Keratinocyte (primary cell): ENCODE data around the gene PCDH15.

Experiments used
- CTCF ChIP-seq, 3 experiments: IDR thresholded peaks in 1 of 3; conservative IDR thresholded peaks in 1 of 3; optimal IDR thresholded peaks in 1 of 3; 2 replicates in 2 of 3; 3 replicates in 1 of 3; pipeline versions ENCODE3 to v1.5.1; 2011; ENCODE audit warnings: low read length in 3 of 3, mild to moderate bottlenecking in 3 of 3, moderate library complexity in 2 of 3, control low read depth in 1 of 3, inconsistent platforms in 1 of 3; ENCODE audit not compliant: insufficient read depth in 2 of 3; ENCODE audit errors: extremely low read depth in 1 of 3
- EZH2 ChIP-seq: IDR thresholded peaks from one replicate; pipeline ENCODE4 v1.6.1; 2012; ENCODE audit warnings: inconsistent platforms, mild to moderate bottlenecking, low read length, moderate library complexity

GRCh38 chr10:54776622-54777021, 24.4 kb downstream of the PCDH15 start:
- TF ChIP-seq CTCF (optimal IDR thresholded peaks at IDR 0.05 in 1 of 3, IDR thresholded peaks at IDR 0.05 in 1 of 3, conservative IDR thresholded peaks at IDR 0.05 in 1 of 3; ENCODE audit: extremely low read depth in 1 of 3, insufficient read depth in 2 of 3, low read length in 3 of 3) = no peak
- TF ChIP-seq EZH2 = no peak
